Fibroblast of lung (primary cell): ENCODE data around the gene LY6G6C. TPM values are rescaled to one million over a fixed set of nuclear protein-coding genes. Genes with fewer than 3 reads are reported as not detected.

Source experiments
- DNase-seq, 2 donors: peaks; one replicate each; pipeline versions ENCODE4 v3.0.0 to v3.0.0-alpha.2; 2010; ENCODE audit warnings: low read depth in 2 of 2
- H2AFZ ChIP-seq: 2 replicates; pipeline ENCODE4 v1.5.1; 2012; ENCODE audit warnings: low read length, control low read depth, inconsistent platforms
- H3K27ac ChIP-seq: 2 replicates; pipeline ENCODE4 v1.5.1; 2011; ENCODE audit warnings: low read length, control low read depth; ENCODE audit not compliant: insufficient read depth
- H3K27me3 ChIP-seq: 2 replicates; pipeline ENCODE4 v1.5.1; 2011; ENCODE audit warnings: mild to moderate bottlenecking, low read length; ENCODE audit not compliant: control insufficient read depth, insufficient read depth
- H3K36me3 ChIP-seq: 2 replicates; pipeline ENCODE4 v1.5.1; 2011; ENCODE audit warnings: low read length; ENCODE audit not compliant: control insufficient read depth, insufficient read depth
- H3K4me1 ChIP-seq: 2 replicates; pipeline ENCODE4 v1.5.1; 2011; ENCODE audit warnings: low read length; ENCODE audit not compliant: control insufficient read depth, insufficient read depth; ENCODE audit errors: extremely low read depth
- H3K4me2 ChIP-seq: 2 replicates; pipeline ENCODE4 v1.5.1; 2011; ENCODE audit warnings: low read length, control low read depth; ENCODE audit not compliant: insufficient read depth; ENCODE audit errors: extremely low read depth
- H3K4me3 ChIP-seq, 4 experiments: fragments of 200-600 bp in 1 of 4; sonication (generic) in 1 of 4; replicated peaks in 1 of 4; 2 replicates each; pipeline ENCODE4 v1.5.1; 2011 to 2016; ENCODE audit warnings: low read length in 4 of 4, low read depth in 3 of 4, mild to moderate bottlenecking in 3 of 4, control low read depth in 2 of 4, inconsistent platforms in 1 of 4, mixed read lengths in 1 of 4; ENCODE audit not compliant: insufficient read depth in 1 of 4; ENCODE audit errors: control extremely low read depth in 1 of 4
- H3K79me2 ChIP-seq: 2 replicates; pipeline ENCODE4 v1.5.1; 2012; ENCODE audit warnings: mild to moderate bottlenecking, low read length, inconsistent platforms; ENCODE audit not compliant: control insufficient read depth, insufficient read depth
- H3K9ac ChIP-seq: 2 replicates; pipeline ENCODE4 v1.5.1; 2011; ENCODE audit warnings: mild to moderate bottlenecking, low read length, control low read depth; ENCODE audit not compliant: insufficient read depth
- H3K9me3 ChIP-seq: 2 replicates; pipeline ENCODE4 v1.5.1; 2012; ENCODE audit warnings: low read depth, low read length; ENCODE audit not compliant: control insufficient read depth, insufficient read depth
- H4K20me1 ChIP-seq: 2 replicates; pipeline ENCODE4 v1.5.1; 2011; ENCODE audit warnings: low read length; ENCODE audit not compliant: control insufficient read depth, insufficient read depth; ENCODE audit errors: extremely low read depth
- EZH2 ChIP-seq: IDR thresholded peaks from 2 replicates; pipeline ENCODE4 v1.5.1; 2012; ENCODE audit warnings: low read length, control low read depth, mild to moderate bottlenecking; ENCODE audit errors: missing control alignments
- polyA plus RNA-seq, 2 donors: library from polyadenylated mRNA; depleted of rRNA in 1 of 2; stranded (reverse) in 1 of 2; unstranded in 1 of 2; fragments of >200 nt; gene quantifications; 2 replicates each; pipeline ENCODE4 v1.2.1, GENCODE V29; 2011 to 2012; ENCODE audit warnings: missing spikeins in 1 of 2
- total RNA-seq: library from RNA; depleted of rRNA; stranded (reverse); fragments of >200 nt; gene quantifications from 2 replicates; pipeline ENCODE4 v1.2.1, GENCODE V29; 2014
- TF ChIP-seq, protein P1 (sequence below), 2 donors: IDR thresholded peaks in 1 of 2; conservative IDR thresholded peaks in 1 of 2; 1 replicate in 1 of 2; 2 replicates in 1 of 2; pipeline ENCODE4 v1.5.1; 2011 to 2012; ENCODE audit warnings: low read length in 2 of 2, control low read depth in 1 of 2, inconsistent platforms in 1 of 2, low read depth in 1 of 2, mild to moderate bottlenecking in 1 of 2

LY6G6C gene
- total and polyA plus RNA-seq, 2 donors (not counting 1 experiment from before 2014, with no cell fraction given) = not detected

DNA sequence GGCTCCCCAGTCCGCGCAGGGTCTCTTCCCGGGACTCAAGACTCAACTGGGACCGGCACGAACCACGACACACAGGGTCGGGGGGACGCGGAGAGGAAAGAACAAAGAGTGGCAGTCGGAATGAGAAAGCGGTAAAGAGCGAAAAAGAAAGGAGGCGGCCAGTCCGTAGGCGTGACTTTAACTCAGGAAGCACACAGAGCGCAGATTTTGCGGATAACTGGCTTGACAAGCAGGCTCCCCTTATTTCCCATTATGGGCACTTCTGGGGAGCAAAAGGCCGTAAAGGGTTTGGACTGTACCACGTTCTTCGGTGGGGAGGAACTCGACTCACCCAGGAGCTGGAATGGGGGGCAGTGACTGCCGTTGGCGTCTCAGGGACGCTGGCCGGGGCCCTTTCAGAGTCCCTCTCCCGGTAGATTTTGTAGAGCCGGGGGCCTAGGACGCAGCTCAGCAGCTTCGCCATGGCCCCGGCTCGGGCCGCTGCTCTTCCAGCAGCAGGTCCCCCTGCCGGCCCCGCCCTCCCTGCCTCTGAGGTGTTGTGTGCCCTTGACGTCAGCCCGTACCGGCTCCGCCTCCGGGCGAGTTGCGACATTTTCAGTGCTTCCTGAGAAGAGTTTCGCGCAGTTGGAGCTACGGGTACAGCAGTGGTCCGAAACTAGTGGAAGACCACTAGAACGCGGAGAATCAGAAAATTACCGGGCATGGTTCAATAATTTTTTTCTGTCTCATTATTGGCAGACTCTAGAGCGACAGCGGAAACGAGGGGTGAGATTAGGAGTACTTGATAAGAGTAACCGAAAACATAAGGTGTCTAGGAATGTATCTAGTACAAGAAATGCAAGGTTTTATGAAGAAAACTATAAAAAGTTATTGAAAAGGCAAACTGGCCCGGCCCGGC, 18.5 kb downstream of the LY6G6C start, which contains the start of gene ABHD16A:
Gene ABHD16A, minus strand, starts transcription at position 506 of the 898 bp plus-strand sequence. Its CDS starts 43 bp downstream, at position 463.
- Histone ChIP-seq H3K27ac (peak within 1 kb of the TSS; percentile 98), H2AFZ (peak within 1 kb of the TSS; percentile 93), H3K79me2 (peaks cover 22% of the 10 kb centered on the region), H3K36me3 (no peaks in the 10 kb centered on the region), H4K20me1 (no peaks in the 10 kb centered on the region), H3K27me3 (no peaks in the 10 kb centered on the region), H3K9me3 (no peaks in the 10 kb centered on the region), H3K4me3 (peak within 1 kb of the TSS; percentile 76 to 93 (median 82)), H3K9ac (peak within 1 kb of the TSS; percentile 96), H3K4me2 (peak within 1 kb of the TSS; percentile 98), H3K4me1 (peaks cover 8% of the 10 kb centered on the region)
- DNase-seq = peak; percentile 98 to 99
- TF ChIP-seq, protein P1, sequence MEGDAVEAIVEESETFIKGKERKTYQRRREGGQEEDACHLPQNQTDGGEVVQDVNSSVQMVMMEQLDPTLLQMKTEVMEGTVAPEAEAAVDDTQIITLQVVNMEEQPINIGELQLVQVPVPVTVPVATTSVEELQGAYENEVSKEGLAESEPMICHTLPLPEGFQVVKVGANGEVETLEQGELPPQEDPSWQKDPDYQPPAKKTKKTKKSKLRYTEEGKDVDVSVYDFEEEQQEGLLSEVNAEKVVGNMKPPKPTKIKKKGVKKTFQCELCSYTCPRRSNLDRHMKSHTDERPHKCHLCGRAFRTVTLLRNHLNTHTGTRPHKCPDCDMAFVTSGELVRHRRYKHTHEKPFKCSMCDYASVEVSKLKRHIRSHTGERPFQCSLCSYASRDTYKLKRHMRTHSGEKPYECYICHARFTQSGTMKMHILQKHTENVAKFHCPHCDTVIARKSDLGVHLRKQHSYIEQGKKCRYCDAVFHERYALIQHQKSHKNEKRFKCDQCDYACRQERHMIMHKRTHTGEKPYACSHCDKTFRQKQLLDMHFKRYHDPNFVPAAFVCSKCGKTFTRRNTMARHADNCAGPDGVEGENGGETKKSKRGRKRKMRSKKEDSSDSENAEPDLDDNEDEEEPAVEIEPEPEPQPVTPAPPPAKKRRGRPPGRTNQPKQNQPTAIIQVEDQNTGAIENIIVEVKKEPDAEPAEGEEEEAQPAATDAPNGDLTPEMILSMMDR (conservative IDR thresholded peaks at IDR 0.05 in 1 of 2, IDR thresholded peaks at IDR 0.05 in 1 of 2; ENCODE audit: low read depth in 1 of 2, low read length in 2 of 2) = no peak
- no peak for TF ChIP-seq EZH2

DNA sequence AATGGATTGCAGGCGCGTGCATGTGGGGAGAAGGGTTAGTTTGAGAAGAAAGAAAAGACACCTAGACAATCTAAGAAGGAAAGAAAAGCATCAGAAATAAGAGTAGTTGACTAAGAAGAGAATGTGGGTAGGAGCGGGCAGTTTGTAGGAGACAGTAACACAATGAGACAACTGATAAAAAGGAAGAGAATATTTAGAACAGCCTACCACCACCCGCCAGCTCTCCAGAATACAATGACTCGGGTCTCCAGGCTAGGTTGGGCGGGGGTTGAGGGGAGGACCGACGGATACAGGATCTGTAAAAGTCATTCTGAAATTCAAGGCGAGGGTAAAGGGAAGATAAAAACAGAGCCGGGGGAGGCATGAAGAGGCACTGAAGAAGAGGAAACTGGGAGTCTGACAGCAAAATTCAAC, 19.1 kb downstream of the LY6G6C start:
- H3K4me2 ChIP-seq = peak overlapping the region; percentile 98
- H3K27ac ChIP-seq = peak overlapping the region; percentile 98
- peak overlapping the region; percentile 96 for H3K9ac ChIP-seq
- H3K79me2 ChIP-seq = peaks cover 22% of the 10 kb centered on the region
- peaks cover 8% of the 10 kb centered on the region for H3K4me1 ChIP-seq
- TF ChIP-seq, protein P1 (conservative IDR thresholded peaks at IDR 0.05 in 1 of 2, IDR thresholded peaks at IDR 0.05 in 1 of 2; ENCODE audit: low read depth in 1 of 2, low read length in 2 of 2) = no peak
- TF ChIP-seq EZH2 = no peak
- no peaks in the 10 kb centered on the region for H3K36me3 ChIP-seq
- H3K4me3 ChIP-seq = peak overlapping the region; percentile 76 to 93 (median 82)
- peak overlapping the region; percentile 77 for H2AFZ ChIP-seq
- no peaks in the 10 kb centered on the region for H4K20me1 ChIP-seq
- DNase-seq = peak in 1 of 2 donors; percentile 26
- H3K9me3 ChIP-seq = no peaks in the 10 kb centered on the region
- no peaks in the 10 kb centered on the region for H3K27me3 ChIP-seq

DNA sequence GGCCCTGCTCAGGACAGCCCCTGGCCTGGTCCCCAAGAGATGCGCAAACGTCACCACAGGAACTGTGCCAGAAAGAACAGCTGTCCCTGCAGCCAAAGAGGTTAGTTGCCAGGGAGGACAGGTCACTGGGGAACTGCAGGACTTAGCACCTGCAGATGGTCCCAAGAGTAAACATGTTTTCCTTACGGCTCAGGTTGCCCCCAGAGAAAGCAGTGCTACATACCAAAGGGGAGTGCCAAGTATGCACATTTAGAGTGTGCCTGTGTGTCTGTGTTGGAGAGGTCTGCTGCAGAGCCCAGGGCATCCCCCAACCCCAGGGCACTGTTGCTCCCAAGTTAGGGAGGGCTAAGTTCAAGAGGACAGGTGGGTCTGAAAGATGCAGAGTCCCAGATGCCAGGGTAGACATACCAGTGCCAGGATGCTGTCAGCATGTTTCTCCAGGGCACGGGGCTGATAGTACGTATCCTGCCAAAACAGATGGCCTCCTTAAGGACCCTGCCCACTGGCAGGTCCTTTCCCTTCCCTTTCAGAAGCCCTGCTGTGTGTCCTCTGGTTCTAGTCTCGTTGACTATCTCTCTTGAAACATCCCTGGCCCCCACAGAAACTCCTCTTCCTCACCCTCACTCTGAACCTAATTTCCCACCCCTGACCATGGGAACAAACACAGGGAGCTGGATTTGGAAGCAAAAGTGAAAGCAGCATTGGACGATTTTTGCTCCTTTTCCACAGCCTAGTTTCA, 19.7 kb downstream of the LY6G6C start:
- no peak for TF ChIP-seq EZH2
- TF ChIP-seq, protein P1 (conservative IDR thresholded peaks at IDR 0.05 in 1 of 2, IDR thresholded peaks at IDR 0.05 in 1 of 2; ENCODE audit: low read depth in 1 of 2, low read length in 2 of 2) = no peak
- H3K36me3 ChIP-seq = no peaks in the 10 kb centered on the region
- DNase-seq = peak; percentile 7 to 51
- peaks cover 8% of the 10 kb centered on the region for H3K4me1 ChIP-seq
- H3K79me2 ChIP-seq = peaks cover 22% of the 10 kb centered on the region
- no peaks in the 10 kb centered on the region for H3K9me3 ChIP-seq
- no peak overlapping the region for H2AFZ ChIP-seq
- H3K27ac ChIP-seq = peak overlapping the region; percentile 98
- no peaks in the 10 kb centered on the region for H3K27me3 ChIP-seq
- peak overlapping the region; percentile 76 to 93 (median 82) for H3K4me3 ChIP-seq
- H3K4me2 ChIP-seq = peak overlapping the region; percentile 98
- H4K20me1 ChIP-seq = no peaks in the 10 kb centered on the region
- H3K9ac ChIP-seq = peak overlapping the region; percentile 96
